HG03108 (cell line): ENCODE data around the gene PPP1R26.
"Not testable (repeated sequence)": the region's sequence is repeated elsewhere in the genome, so short reads cannot be mapped to it uniquely, and the experiment has no call there.

Experiments used
- ATAC-seq: cut with Tn5 transposase; IDR thresholded peaks from one replicate; pipeline ENCODE4 v1.9.1; 2021; ENCODE audit warnings: moderate library complexity; ENCODE audit not compliant: unreplicated experiment

The PPP1R26 gene

DNA sequence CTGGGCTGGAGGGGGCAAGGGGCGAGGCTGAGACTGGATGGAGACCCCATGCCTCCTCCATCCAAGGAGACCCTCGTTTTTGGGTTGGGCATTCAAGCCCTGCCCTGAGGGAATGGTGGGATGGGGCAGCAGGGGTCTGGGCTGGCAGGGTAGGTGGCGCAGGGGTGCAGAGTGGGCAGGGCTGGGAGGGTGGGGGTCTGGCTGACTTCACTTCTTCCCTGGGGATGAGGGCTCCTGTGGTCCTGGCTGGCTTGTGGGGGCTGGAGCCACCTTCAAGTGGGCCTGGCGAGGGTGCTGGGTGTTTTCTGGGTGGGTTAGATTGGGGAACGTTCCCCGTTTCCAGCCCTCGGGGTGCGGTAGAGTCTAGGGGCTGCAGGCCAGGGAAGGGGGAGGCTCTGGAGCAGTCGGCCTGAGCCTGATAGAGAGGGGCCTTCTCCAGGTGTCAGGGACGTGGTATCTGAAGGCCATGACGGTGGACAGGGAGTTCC is 42.1 kb downstream of the PPP1R26 start:
- ATAC-seq, result no peak

DNA sequence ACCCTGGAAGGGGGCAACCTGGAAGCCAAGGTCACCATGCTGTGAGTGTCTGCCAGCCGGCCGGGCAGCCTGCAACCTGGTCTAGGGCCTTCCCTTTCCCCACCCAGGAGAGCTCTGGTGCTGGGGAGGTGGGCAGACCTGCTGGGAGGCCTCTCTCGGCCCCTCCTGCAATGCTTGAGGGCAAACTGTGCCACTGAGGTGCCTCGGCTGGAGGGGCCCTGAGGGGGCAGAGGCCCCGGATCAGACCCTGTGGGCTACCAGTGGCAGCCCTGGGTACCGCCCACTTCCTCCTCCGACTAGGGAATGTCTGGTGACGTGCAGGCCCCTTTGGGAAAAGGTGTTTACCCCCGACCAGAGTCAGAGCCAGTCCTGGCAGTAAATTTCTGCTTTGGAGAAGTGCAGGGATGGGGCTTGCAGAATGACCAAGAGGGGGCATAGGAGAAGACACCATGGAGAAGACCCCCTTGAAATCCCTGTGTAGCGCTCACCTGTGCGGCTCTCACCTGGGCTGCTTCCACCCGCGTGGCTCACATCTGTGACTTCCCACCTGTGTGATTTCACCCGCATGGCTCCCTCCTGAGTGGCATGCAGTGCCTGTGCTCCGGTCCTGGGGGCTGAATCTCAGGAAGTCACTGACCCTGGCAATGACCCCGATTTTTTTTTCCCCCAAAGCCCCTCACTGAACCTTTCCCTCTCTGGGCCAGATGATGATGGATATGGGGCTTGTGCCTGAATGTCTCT is 42.7 kb downstream of the PPP1R26 start:
- no peak for ATAC-seq

DNA sequence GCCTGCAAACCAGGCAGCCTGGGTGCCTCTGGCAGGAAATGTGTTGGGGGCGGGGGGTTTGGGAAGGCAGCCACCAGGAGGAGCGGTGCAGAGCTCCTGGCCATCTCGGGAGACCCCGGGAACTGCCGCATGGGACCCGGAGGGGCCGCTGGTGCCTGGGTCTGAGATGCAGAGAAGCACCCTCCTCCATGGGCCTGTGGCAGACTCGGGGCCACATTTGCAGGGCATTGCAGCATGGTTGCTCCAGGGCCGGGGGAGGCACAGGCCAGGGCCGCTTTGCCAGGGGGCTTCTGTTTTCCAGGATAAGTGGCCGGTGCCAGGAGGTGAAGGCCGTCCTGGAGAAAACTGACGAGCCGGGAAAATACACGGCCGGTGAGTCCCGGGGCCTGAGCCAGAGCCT is 43.3 kb downstream of the PPP1R26 start:
- ATAC-seq, result no peak

DNA sequence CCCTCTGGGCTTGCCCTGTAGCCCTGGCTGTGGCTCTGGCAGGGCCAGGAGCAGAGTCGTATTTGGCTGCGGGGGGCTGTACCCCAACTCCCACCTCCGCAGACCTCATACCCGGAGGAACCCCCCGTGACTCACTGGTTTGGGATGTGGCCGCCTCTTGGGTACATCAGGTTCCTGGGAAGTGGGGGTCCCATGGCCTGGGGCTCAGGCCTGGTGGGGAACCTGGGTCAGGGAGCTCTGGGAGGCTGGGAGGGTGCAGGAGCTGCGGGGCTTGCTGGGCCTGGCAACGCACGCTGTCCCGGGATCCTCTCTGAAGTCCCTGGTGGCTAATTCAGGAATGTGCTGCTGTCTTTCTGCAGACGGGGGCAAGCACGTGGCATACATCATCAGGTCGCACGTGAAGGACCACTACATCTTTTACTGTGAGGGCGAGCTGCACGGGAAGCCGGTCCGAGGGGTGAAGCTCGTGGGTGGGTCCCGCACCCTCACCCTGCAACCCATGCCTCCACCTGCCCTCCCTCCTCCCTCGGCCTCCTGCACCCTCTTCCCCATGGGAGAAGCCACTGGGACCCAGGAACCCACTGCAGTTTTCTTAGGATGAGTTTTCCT is 44.0 kb downstream of the PPP1R26 start:
- no peak for ATAC-seq

DNA sequence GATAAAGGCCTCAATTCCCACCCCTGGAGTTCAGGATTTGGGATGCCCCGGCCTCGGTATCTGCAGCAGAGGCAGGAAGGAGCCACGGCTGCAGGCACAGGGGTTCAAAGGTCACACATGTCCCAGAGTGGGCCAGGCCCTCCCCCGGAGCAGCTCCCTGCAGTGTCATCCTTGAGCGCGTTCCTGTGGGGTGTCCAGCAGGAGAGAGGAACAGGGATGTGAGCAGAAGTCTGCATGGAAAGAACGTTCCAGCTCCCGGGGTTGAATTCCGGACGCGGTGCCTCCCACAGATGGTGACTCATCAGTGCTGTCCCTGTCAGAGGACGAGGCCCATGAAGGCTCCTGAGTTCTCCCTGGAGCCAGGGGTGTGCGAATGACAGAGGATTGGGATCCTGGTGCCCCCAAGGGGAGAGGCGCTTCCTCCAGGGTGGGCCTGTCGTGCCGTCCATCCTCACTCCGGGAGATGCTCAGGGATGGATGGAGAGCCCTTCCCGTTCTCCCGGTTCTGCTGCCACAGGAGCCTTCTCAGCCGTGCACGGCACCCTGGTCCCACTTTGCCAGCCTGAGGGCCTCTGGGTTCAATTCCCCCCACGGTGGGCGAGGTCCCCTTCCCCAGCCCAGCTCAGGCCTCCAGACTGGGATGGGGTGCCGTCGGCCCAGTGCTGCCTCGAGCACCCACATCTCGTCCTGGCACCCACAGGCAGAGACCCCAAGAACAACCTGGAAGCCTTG is 44.7 kb downstream of the PPP1R26 start:
- ATAC-seq, result no peak

DNA sequence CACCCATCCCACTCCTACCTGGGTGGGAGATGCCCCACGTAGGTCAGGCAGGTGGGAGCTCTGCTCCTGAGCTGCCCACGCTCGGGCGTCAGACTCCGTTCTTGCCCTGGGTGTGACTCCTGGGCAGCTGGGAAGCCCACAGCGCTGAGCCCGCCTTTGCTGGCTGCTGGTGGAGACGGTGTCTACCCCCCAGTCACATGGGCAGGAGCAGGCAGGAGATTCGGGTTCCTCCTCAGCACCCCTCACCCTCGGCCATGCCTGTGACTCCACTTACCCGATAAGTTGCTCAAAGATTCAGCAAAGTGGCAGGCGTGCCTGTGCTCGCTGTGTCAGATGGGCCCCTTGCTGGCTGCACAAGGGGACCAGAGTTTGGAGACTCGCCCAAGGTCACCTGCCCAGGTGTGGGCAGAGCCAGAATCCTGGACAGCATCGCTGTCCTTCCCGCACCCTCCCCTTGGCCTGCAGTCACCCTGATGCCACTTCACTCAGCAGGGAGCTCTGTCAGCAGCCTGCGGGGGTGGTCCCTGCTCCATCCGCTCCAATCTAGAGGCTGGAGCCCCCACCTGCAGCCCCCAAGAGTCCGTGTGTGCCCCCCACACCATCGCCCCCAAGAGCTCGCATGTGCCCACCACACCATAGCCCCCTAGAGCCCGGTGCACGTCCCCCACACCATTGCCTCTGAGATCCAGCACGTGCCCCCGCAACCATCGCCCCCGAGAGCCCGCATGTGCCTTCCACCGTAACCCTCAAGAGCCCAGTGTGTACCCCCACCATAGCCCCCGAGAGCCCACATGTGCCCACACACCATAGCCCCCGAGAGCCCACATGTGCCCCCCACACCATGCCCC is 45.9 kb downstream of the PPP1R26 start:
- ATAC-seq, result no peak

DNA sequence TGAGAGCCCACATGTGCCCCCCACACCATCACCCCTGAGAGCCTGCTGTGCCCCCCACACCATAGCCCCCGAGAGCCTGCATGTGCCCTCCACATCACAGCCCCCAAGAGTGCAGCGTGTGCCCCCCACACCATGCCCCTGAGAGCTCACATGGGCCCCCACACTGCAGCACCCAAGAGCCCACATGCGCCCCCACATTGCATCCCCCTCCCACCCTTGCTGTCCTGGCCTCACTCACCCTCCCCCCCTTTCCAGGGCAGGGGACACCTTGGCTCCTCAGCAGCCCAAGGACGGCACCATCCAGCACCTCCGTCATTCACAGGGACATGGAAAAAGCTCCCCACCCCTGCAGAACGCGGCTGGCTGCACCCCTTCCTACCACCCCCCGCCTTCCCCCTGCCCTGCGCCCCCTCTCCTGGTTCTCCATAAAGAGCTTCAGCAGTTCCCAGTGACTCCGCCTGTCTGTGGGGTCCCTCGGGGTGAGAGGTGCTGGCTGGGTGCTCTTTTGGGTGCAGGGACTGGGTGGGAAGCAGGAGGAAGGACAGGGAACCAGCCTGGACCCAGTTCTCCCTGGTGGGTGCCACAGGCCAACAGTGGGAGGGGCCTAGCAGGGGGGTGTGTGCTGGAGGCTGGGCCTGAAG is 46.6 kb downstream of the PPP1R26 start:
- ATAC-seq, result no peak

DNA sequence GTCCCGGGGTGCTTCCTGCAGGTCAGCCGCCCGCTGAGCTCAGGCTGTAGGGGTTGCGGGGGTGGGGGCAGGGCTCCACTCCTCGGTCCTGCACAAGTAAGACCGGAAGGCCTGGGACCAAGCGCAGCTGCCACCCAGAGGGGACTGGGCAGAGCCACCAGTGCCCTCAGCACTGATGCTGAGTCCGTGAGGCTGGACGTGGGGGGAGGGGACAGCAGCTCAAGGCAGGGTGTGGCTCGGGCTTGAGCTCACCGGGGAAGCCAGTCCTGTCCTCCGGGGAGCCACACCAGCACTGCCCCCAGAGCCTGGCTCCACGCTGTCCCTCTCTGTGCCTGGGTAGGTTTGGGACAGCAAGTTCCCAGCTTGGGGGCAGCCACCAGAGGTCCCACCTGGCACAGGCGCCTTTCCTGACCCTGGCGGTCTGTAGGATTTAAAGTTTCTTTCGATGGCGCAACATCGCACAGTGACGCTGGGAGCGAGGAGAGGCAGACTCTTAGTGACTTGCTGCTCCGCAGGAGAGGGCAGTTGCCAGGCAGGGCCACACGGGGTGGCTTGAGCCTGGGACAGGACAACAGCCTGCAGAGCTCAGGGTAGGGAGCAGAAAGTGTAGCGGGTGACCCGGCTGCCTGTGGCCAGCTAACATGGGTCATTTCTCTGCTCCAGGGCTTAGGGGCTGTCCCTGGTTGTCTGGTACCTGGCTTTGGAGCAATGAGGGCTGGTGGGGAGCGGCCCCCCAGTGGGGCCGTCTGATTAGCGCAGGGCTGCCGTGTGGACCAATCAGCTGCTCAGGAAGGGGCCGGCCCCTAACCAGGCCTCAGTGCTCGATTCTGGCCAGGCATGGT is 47.4 kb downstream of the PPP1R26 start:
- ATAC-seq, result no peak

DNA sequence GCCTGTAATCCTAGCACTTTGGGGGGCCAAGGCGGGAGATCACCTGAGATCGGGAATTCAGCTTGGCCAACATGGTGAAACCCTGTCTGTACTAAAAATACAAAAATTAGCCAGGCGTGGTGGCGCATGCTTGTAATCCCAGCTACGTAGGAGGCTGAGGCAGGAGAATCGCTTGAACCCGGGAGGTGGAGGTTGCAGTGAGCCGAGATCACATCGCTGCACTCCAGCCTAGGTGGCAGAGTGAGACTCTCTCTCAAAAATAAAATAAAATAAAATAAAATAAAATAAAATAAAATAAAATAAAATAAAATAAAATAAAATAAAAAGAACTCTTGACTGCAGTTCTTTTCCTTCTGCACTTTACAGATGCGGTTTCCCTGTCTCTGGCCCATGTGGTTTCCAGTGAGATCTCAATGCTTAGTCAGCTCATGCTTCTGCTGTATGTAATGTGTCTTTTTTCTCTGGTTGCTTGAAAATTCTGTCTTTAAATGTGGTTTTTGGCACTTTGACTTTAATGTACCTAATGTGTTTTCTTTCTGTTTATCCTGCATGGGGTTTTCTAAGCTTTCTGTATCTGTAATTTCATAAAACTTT is 49.4 kb downstream of the PPP1R26 start:
- not testable (repeated sequence) for ATAC-seq

DNA sequence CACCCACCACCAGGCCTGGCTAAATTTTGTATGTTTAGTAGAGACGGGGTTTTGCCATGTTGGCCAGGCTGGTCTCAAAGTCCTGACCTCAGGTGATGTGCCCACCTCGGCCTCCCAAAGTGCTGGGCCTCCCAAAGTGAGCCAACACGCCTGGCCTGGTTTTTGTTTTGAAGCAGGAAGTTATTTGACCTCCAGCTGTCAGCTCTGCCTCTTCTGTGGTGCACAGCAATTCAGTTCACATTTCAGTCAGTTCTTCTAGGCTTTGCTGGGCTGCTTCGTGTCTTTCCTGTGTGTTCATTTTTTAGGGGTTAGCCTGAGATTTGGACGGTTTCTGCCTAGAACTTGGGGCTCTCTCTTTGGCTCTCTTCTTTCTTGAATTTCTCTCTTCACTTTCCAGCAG is 50.6 kb downstream of the PPP1R26 start:
- ATAC-seq, result no peak

DNA sequence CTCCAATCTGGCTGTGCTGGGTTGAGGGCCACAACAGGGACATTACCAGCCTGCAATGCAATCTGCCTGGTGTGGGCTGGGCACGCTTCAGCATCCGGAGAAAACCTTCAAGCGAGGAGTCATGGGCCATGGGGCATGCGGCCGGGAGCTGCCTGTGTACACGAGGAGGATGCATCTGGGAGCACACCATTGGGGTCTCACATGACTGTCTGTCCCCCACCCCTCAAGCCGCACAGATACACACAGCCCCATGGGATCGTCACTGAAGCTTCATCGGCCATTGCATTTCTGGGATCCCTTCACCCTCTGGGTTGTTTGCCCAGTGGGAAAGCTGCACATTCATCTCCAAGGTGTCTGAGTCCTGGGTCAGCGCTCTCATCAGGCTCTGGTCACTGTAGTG is 51.5 kb downstream of the PPP1R26 start:
- no peak for ATAC-seq

DNA sequence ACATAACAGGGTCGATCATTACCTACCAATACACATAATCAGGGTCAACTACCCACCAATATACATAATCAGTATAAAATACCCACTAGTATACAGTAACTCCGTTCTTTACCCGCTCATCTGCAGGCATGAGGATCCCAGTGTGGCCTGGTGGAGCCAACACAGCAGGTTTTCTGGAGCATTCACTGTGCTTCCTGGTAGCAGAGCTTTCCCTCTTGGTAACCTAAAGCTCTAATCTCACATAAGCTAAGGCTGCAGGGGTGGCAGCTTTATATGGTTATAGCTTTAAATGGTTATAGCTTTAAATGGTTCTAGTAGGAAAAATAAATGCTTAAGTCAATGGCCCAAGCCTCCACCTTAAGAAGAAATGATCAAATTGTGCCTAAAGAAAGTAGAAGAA is 53.5 kb downstream of the PPP1R26 start:
- no peak for ATAC-seq

DNA sequence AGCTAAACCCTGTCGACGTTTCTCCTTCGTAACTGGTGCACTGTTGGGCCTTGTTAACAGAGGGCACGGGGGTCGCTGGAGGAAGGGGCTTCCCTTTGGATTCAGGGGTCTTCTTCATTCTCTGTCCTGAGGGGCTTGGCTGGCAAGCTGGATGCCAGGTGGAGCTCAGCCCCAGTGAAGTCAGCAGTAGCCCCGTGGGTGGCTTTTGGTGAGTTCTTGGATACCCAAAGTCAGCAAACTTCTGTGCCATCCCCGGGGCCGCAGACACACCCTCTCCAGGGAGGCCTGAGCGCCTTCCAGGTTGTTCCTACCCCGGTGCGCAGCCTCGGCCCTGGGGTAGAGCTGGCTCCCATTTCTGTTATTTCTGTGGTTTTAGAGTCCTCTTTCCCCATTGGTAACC is 54.1 kb downstream of the PPP1R26 start:
- no peak for ATAC-seq

DNA sequence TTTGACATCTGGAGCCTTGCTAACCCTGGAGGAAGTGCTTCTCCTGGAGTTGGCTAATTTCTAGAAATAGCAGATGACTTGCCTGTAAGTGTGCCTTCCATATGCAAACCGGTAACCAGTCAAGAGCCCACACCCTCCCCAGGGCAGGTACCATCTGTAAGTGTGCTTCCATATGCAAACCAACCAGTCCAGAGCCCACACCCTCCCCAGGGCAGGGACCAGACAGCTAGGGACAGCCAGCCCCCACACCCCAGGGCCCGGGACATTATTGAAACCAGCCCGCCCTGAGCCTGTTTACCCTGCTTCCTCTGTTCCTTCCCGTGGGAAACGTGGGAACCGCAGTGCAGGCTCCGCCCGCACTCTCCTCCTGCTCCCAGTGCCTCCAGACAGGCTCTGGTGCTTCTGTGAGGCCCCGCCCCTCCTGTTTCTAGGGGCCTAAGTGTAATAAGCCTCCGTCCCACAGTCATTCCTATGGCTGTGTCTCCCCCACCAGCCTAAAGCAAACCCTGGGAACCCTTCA is 54.7 kb downstream of the PPP1R26 start:
- ATAC-seq, result not testable (repeated sequence)

DNA sequence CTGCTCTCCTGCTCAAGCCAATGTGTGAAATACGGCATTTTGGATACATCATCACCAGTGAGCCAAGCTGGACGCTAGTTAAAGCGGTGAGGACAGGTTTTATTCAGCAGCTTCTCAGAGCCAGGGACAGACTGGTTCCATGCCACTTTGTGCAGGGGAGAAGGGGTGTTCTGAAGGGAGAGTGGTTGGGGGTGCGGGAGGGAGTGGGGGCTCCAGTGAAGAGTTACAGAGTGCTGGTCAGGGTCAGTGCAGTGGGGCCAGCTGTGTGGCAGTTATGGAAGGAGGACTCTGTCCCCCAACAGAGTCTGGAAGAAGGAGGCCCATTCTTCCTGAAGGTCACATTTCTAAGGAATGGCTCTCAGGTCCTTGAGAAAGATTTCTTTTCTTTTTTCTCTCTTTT is 55.2 kb downstream of the PPP1R26 start:
- ATAC-seq, result not testable (repeated sequence)

DNA sequence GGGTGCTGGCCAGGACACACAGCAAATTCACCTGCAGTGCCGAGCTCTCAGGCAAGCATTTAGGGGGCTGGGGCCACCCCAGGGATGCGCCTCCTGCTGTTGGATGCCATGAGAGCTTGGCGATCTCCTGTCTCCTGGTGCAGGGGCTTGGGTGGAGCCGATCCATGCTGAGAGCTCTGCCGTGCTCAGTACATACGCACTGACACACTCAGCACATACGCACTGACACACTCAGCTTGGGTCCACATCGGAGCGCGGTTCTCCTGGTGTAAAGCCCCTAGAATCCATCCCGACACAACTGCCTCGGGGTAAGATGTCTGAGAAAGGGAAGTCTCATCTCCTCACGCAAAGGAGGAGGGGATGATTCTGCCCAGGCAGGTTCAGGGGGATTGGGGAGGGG is 56.0 kb downstream of the PPP1R26 start:
- not testable (repeated sequence) for ATAC-seq

DNA sequence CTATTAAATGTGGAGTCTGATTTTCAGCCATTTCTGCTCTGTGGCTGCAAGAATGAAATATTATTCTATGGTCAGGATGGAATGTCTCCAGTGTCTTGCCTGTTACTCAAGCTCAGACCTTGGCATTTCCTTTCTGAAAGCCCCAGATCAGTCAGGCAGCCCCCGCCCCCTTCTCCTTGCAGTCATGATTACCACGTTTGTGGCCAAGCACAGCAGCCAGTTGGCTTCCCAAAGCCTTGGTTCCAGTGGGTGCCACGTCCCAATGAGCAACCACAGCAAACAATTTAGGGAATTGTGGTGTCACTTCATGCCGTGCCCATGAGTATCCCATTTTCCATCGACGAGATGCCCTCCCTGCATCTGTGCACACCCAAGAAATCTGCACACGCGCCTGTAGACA is 56.6 kb downstream of the PPP1R26 start:
- ATAC-seq, result no peak
